GM12892 (cell line): ENCODE measurements around the gene MAPK8IP3.

Experiments used
- POLR2A ChIP-seq: IDR thresholded peaks from 2 replicates; pipeline ENCODE4 v1.6.1; 2011; ENCODE audit warnings: low read depth, low read length, control low read depth
- POLR2AphosphoS5 ChIP-seq: IDR thresholded peaks from 2 replicates; pipeline ENCODE4 v1.6.1; 2011; ENCODE audit warnings: low read depth, low read length, control low read depth
- TAF1 ChIP-seq: IDR thresholded peaks from 2 replicates; pipeline ENCODE4 v1.6.1; 2011; ENCODE audit warnings: low read depth, mild to moderate bottlenecking, control low read depth, low read length, borderline replicate concordance

DNA sequence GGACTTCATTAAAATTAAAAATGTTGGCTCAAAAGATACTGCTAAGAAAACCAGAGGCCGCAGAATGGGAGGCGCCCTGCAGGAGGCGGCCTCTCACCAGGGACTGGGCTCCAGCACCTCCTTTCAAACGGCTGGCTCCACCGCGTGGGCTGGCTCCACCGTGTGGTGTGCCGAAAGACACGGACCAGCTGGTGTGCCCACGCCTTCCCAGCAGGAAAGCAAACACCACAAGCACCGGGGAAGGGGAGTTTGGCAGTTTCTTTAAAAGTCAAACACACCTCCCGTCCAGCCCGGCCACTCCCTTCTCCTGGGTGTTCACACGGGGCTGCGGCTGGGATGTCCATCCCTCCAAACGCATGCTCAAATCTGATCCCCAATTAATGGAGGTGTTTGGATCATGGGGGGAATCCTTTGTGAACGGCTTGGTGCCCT lies 106.8 kb downstream of the MAPK8IP3 start:
- TF ChIP-seq POLR2AphosphoS5 (no peak), TAF1 (no peak), POLR2A (no peak)
